ENCODE measurements around the gene CSRP3. TPM values are rescaled to one million over a fixed set of nuclear protein-coding genes. Genes with fewer than 3 reads are reported as not detected.

Gene CSRP3
- total and polyA plus RNA-seq, 7 donors: 0.66 to 1.2 (median 1.2) TPM; not detected in 4

- Histone ChIP-seq H3K4me1 (no peaks in the 10 kb centered on the region), H3K4me3 (no peak overlapping the region), H3K27ac (no peak overlapping the region), H3K27me3 (no peaks in the 10 kb centered on the region), H3K9me3 (no peaks in the 10 kb centered on the region), H3K36me3 (no peaks in the 10 kb centered on the region)
- DNase-seq: no peak
- intact Hi-C loops (cut with DNase I): no loop called here
- 32 to 81% methylated on average over 6 of the region's 6 CpGs for WGBS, 2 donors
- no peak for TF ChIP-seq POLR2AphosphoS5 (IDR thresholded peaks at IDR 0.05)
- TF ChIP-seq POLR2A (IDR thresholded peaks at IDR 0.05): no peak
- no peak for TF ChIP-seq EP300 (IDR thresholded peaks at IDR 0.05)
- no peak for TF ChIP-seq CTCF (IDR thresholded peaks at IDR 0.05)
These were observed 23.3 kb upstream of the CSRP3 start for GRCh38 chr11:19225123-19225522.

GRCh38 chr11:19220903-19221724, 19.3 kb upstream of the CSRP3 start:
- 57 to 70% methylated on average over 3 of the region's 3 CpGs for WGBS, 2 donors
- Histone ChIP-seq H3K27me3 (no peaks in the 10 kb centered on the region), H3K36me3 (no peaks in the 10 kb centered on the region), H3K4me1 (no peaks in the 10 kb centered on the region), H3K9me3 (no peaks in the 10 kb centered on the region), H3K4me3 (no peak overlapping the region), H3K27ac (no peak overlapping the region)
- DNase-seq: no peak
- intact Hi-C loops (cut with DNase I): no loop called here
- TF ChIP-seq CTCF (IDR thresholded peaks at IDR 0.05) (no peak), POLR2A (IDR thresholded peaks at IDR 0.05) (no peak), EP300 (IDR thresholded peaks at IDR 0.05) (no peak), POLR2AphosphoS5 (IDR thresholded peaks at IDR 0.05) (no peak)

- intact Hi-C loops (cut with DNase I): no loop called here
- no peak for DNase-seq
- no peaks in the 10 kb centered on the region for H3K9me3 ChIP-seq
- no peaks in the 10 kb centered on the region for H3K27me3 ChIP-seq
- no peak overlapping the region for H3K27ac ChIP-seq
- H3K4me3 ChIP-seq: no peak overlapping the region
- no peaks in the 10 kb centered on the region for H3K4me1 ChIP-seq
- WGBS, 2 donors: 78 to 88% methylated on average over 15 of the region's 15 CpGs
- H3K36me3 ChIP-seq: no peaks in the 10 kb centered on the region
- TF ChIP-seq EP300 (IDR thresholded peaks at IDR 0.05) (no peak), POLR2AphosphoS5 (IDR thresholded peaks at IDR 0.05) (no peak), POLR2A (IDR thresholded peaks at IDR 0.05) (no peak), CTCF (IDR thresholded peaks at IDR 0.05) (no peak)
These were observed 17.1 kb upstream of the CSRP3 start for GRCh38 chr11:19218786-19219460.

GRCh38 chr11:19218216-19218615, 16.4 kb upstream of the CSRP3 start:
- H3K4me3 ChIP-seq: no peak overlapping the region
- no peaks in the 10 kb centered on the region for H3K4me1 ChIP-seq
- intact Hi-C loops (cut with DNase I): no loop called here
- no peaks in the 10 kb centered on the region for H3K9me3 ChIP-seq
- no peaks in the 10 kb centered on the region for H3K36me3 ChIP-seq
- TF ChIP-seq EP300 (IDR thresholded peaks at IDR 0.05) (no peak), CTCF (IDR thresholded peaks at IDR 0.05) (no peak), POLR2A (IDR thresholded peaks at IDR 0.05) (no peak)
- H3K27me3 ChIP-seq: no peaks in the 10 kb centered on the region
- 90 to 93% methylated on average over 3 of the region's 3 CpGs for WGBS, 2 donors
- H3K27ac ChIP-seq: no peak overlapping the region
- DNase-seq: no peak

All from sigmoid colon (tissue), 7 donors.